K562 (cell line): ENCODE results near the gene WFDC6. TPM values are rescaled to one million over a fixed set of nuclear protein-coding genes. Genes with fewer than 3 reads are reported as not detected.

Source experiments
- ATAC-seq: fragments of 200-7000 bp; cut with Tn5 transposase; 3 replicates; pipeline ENCODE4 v1.9.1; 2020; ENCODE audit warnings: moderate library complexity
- BruUV-seq: library from RNA; stranded (reverse); fragments of 400-500 nt; replicated peaks from 2 replicates; lab custom pipeline; 2021; lab: Mats Ljungman, UMichigan
- CTCF ChIA-PET: fragments of 300-600 bp; formaldehyde crosslinking; extraction: SDS; loops from one replicate; lab custom pipeline; 2021; ENCODE audit warnings: low intra/inter-chr PET ratio; lab: Yijun Ruan, JAX
- POLR2A ChIA-PET: fragments of 300-600, 350-650 bp; sonication (Branson Sonifier 250); formaldehyde crosslinking; extraction: SDS; loops from one replicate; lab custom pipeline; 2021; ENCODE audit warnings: antibody characterized with exemption, inconsistent platforms; lab: Yijun Ruan, JAX
- DNase-seq, 4 experiments: peaks; one replicate each; pipeline versions ENCODE4 v3.0.0 to v3.0.0-alpha.2; 2011 to 2018; ENCODE audit warnings: low spot score in 3 of 4, mixed read lengths in 3 of 4; ENCODE audit errors: extremely low read depth in 1 of 4
- FAIRE-seq: peaks from 2 replicates; lab custom pipeline; 2011; peaks lifted over from hg19 to GRCh38; lab: Jason Lieb, UNC
- H2AFZ ChIP-seq: 2 replicates; pipeline ENCODE4 v1.6.0; 2011; ENCODE audit warnings: low read depth, low read length, control low read depth, inconsistent platforms
- H3K27ac ChIP-seq: fragments of 200-600 bp; 3 replicates; pipeline ENCODE4 v1.8.0; 2011; ENCODE audit warnings: low read depth, mild to moderate bottlenecking, control low read depth, inconsistent platforms, low read length, moderate library complexity, mixed read lengths; ENCODE audit errors: extremely low read depth
- H3K27me3 ChIP-seq, 2 experiments: fragments of 300-600 bp in 1 of 2; 2 replicates in 1 of 2; 3 replicates in 1 of 2; pipeline versions ENCODE4 v1.6.0 to v1.8.0; 2011; ENCODE audit warnings: inconsistent platforms in 2 of 2, low read length in 2 of 2, mild to moderate bottlenecking in 1 of 2, mixed read lengths in 1 of 2, moderate library complexity in 1 of 2; ENCODE audit not compliant: control insufficient read depth in 2 of 2, insufficient read depth in 2 of 2
- H3K36me3 ChIP-seq: fragments of 300-600 bp; 3 replicates; pipeline ENCODE4 v1.8.0; 2011; ENCODE audit warnings: mild to moderate bottlenecking, low read length, inconsistent platforms; ENCODE audit not compliant: control insufficient read depth, insufficient read depth
- H3K4me1 ChIP-seq, 2 experiments: fragments of 200-600 bp in 1 of 2; replicated peaks in 1 of 2; 2 replicates in 1 of 2; 3 replicates in 1 of 2; pipeline versions ENCODE4 v1.5.1 to v1.8.0; 2011; ENCODE audit warnings: inconsistent platforms in 2 of 2, low read length in 2 of 2, mild to moderate bottlenecking in 1 of 2, mixed read lengths in 1 of 2, moderate library complexity in 1 of 2; ENCODE audit not compliant: control insufficient read depth in 2 of 2, insufficient read depth in 2 of 2
- H3K4me2 ChIP-seq: 2 replicates; pipeline ENCODE4 v1.6.1; 2011; ENCODE audit warnings: low read length, control low read depth, inconsistent platforms, mixed read lengths; ENCODE audit not compliant: insufficient read depth
- H3K4me3 ChIP-seq: fragments of 200-600 bp; sonication (generic), shearing (Covaris generic); 2 replicates; pipeline ENCODE4 v1.5.1; 2016; ENCODE audit warnings: control low read depth, inconsistent platforms
- H3K79me2 ChIP-seq: fragments of 200-600 bp; 3 replicates; pipeline ENCODE4 v1.8.0; 2011; ENCODE audit warnings: low read length, inconsistent platforms; ENCODE audit not compliant: control insufficient read depth, insufficient read depth
- H3K9ac ChIP-seq, 2 experiments: 2 replicates each; pipeline versions ENCODE4 v1.6.0 to v1.6.1; 2011; ENCODE audit warnings: low read depth in 2 of 2, low read length in 2 of 2, control low read depth in 1 of 2, inconsistent platforms in 1 of 2, mild to moderate bottlenecking in 1 of 2, mixed read lengths in 1 of 2; ENCODE audit not compliant: insufficient read depth in 1 of 2
- H3K9me1 ChIP-seq: one replicate; pipeline ENCODE4 v1.6.0; 2011; ENCODE audit warnings: inconsistent platforms, mild to moderate bottlenecking, low read length, moderate library complexity; ENCODE audit not compliant: control insufficient read depth, insufficient read depth
- H3K9me3 ChIP-seq: replicated peaks from 2 replicates; pipeline ENCODE4 v1.5.1; 2011; ENCODE audit warnings: low read depth, low read length, inconsistent platforms; ENCODE audit not compliant: control insufficient read depth, insufficient read depth
- H4K20me1 ChIP-seq: replicated peaks from 2 replicates; pipeline ENCODE4 v1.6.1; 2011; ENCODE audit warnings: low read length, inconsistent platforms, mixed read lengths; ENCODE audit not compliant: control insufficient read depth, insufficient read depth
- ZBTB33 ChIP-seq: sonication (generic); formaldehyde crosslinking; IDR thresholded peaks from 2 replicates; pipeline ENCODE4 v1.8.1; 2023; ENCODE audit warnings: mild to moderate bottlenecking, missing genetic modification reagents
- ZNF316 ChIP-seq: fragments of 450-650 bp; IDR thresholded peaks from 2 replicates; pipeline ENCODE4 v1.6.1; 2016
- WGBS: fragments of 100-300 bp; shearing (Covaris generic); methylation state at CpG from one replicate; pipeline ENCODE4 v1.1.6; 2016; ENCODE audit warnings: low coverage, mixed read lengths; ENCODE audit not compliant: insufficient coverage; ENCODE audit errors: missing lambda C conversion rate; 5-methylcytosine and 5-hydroxymethylcytosine counted together
- in situ Hi-C: fragments of 300-500 bp; cut with MboI; formaldehyde crosslinking; loops from 4 replicates; pipeline ENCODE4 v1.15.0; 2018; ENCODE audit warnings: inconsistent platforms, mixed read lengths
- intact Hi-C: fragments of 100-400 bp; cut with micrococcal nuclease; formaldehyde crosslinking; loops from 2 replicates; pipeline ENCODE4 v1.14.2; 2022
- polyA plus RNA-seq, 8 experiments: library from polyadenylated mRNA; depleted of rRNA in 4 of 8; stranded (reverse) in 5 of 8; unstranded in 3 of 8; fragments of >200 nt; fragmentation: Nextera tagmentation in 2 of 8; fragmentation: Illumina TruSeq in 1 of 8; extraction: Ambion mirVana in 2 of 8; extraction: Trizol in 1 of 8; gene quantifications; 2 replicates each; pipeline versions ENCODE4 v1.2.1 to v1.2.3, GENCODE V29; 2011 to 2014; ENCODE audit warnings: inconsistent platforms in 1 of 8, missing spikeins in 1 of 8
- total RNA-seq, 7 experiments: library from RNA; depleted of rRNA in 6 of 7; stranded (reverse); fragments of >200 nt in 6 of 7; fragmentation: Illumina TruSeq in 2 of 7; extraction: Trizol in 2 of 7; gene quantifications; 2 replicates each; pipeline versions ENCODE4 v1.2.1 to v1.2.3, GENCODE V29; 2011 to 2021; ENCODE audit warnings: low replicate concordance in 1 of 7

The WFDC6 gene
- total and polyA plus RNA-seq, 9 of the 15 experiments (the other 6 are each of a cell fraction or from before 2014, with no cell fraction given), result not detected

- ChIA-PET POLR2A (interaction anchor here (0.6 to 1.6 kb wide), 2 partner anchors 9 to 16 kb away, joined by 3 to 5 read pairs; partner anchors contain the start of genes SPINT3 and WFDC6), CTCF (no interaction called here)
- intact Hi-C loops, result no loop called here
Observed at GRCh38 chr20:45523821-45524220, 15.5 kb downstream of the WFDC6 start.

More at GRCh38 chr20:45523821-45524220, 15.5 kb downstream of the WFDC6 start:
- 0% methylated on average over 1 of the region's 1 CpG for WGBS
- no TSS peak for BruUV-seq
- ATAC-seq (no peak), DNase-seq (no peak), FAIRE-seq (no peak)
- in situ Hi-C loops, result no loop called here
- Histone ChIP-seq H4K20me1 (no peaks in the 10 kb centered on the region), H3K27ac (no peak overlapping the region), H3K9me1 (no peaks in the 10 kb centered on the region), H3K4me3 (no peak overlapping the region), H3K9ac (no peak overlapping the region), H3K4me1 (no peaks in the 10 kb centered on the region), H3K4me2 (no peak overlapping the region), H3K79me2 (no peaks in the 10 kb centered on the region), H3K36me3 (no peaks in the 10 kb centered on the region), H3K9me3 (no peaks in the 10 kb centered on the region), H3K27me3 (peaks cover 0 to 6% of the 10 kb centered on the region in 2 experiments; a peak in 2 of 5 replicates), H2AFZ (no peak overlapping the region)
- TF ChIP-seq ZBTB33 (CRISPR knock-in tag) (no peak), ZNF316 (0 out of 2 replicates have a peak, but pooled peaks have one; percentile 8)
